ENCODE measurements around the gene ZFP30. TPM values are rescaled to one million over a fixed set of nuclear protein-coding genes. Genes with fewer than 3 reads are reported as not detected.
"Not testable (repeated sequence)": the region's sequence is repeated elsewhere in the genome, so short reads cannot be mapped to it uniquely, and the experiment has no call there.

Gene ZFP30
- 10 to 100 TPM; 10.5 to 12.1 TPM for total RNA-seq
- long read RNA-seq, donor 1, partial matches to known transcripts, result 0 of 1 reads
- long read RNA-seq, donor 1, other reads (novel, unspliced or antisense), result 1 of 1 reads
- long read RNA-seq, donor 2, partial matches to known transcripts, result 1 of 6 reads
- long read RNA-seq, donor 2, other reads (novel, unspliced or antisense), result 5 of 6 reads

DNA sequence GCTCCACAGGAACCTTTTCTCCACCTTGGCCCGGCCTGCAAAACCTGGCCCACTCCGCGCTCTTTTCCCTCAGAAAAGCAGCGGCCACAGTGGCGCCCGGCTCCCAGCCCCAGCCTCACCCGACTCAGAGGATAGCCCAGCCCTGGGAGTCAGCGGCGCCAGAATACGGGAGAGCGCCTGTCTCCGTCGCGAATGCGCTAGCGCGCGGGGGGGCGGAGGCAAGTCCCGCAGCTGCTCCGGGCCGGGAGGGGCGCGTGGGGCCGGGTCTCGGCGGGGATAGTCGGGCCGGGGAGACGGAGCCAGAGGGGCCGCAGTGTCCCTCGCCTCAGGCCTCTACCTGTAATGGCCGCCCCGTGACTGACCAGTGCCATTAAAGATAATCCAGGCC lies at the start of gene ZFP30:
Gene ZFP30, minus strand, starts transcription at position 165 of the 388 bp plus-strand sequence. CDS start 7,643 bp downstream, outside the sequence.
- intact Hi-C loops (cut with DNase I), result no loop called here
- DNase-seq (ENCODE audit: low spot score), result peak; percentile 94

DNA sequence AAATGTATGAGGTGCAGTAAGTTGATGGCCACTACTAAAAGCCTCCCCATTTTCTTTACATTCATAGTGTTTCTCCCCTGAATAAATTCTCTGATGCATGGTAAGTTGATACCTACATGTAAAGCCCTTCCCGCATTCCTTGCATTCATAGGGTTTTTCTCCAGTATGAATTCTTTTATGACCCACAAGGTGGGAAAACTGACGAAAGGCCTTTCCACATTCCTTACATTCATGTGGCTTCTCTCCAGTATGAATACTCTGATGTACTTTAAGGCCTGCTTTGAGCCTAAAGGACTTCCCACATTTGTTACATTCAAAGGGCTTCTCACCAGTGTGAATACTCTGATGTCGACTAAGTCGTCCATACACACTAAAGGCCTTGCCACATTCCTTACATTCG lies 43.8 kb upstream of the ZFP30 start:
- intact Hi-C loops (cut with DNase I), result no loop called here
- DNase-seq (ENCODE audit: low spot score), result no peak

DNA sequence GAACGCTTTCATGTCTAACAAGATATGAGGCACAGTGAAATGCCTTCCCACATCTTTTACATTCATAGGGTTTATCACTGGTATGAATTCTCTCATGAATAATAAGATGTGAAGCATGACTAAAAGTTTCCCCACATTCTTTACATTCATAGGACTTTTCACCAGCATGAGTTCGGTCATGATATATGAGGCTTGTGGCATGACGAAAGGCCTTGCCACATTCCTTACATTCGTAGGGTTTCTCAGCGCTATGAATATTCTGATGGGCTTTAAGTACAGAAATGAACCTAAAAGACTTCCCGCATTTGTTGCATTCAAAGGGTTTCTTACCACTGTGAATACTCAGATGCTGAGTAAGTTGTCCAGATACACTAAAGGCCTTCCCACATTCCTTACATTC lies 43.0 kb upstream of the ZFP30 start:
- no peak for DNase-seq (ENCODE audit: low spot score)
- intact Hi-C loops (cut with DNase I), result no loop called here

DNA sequence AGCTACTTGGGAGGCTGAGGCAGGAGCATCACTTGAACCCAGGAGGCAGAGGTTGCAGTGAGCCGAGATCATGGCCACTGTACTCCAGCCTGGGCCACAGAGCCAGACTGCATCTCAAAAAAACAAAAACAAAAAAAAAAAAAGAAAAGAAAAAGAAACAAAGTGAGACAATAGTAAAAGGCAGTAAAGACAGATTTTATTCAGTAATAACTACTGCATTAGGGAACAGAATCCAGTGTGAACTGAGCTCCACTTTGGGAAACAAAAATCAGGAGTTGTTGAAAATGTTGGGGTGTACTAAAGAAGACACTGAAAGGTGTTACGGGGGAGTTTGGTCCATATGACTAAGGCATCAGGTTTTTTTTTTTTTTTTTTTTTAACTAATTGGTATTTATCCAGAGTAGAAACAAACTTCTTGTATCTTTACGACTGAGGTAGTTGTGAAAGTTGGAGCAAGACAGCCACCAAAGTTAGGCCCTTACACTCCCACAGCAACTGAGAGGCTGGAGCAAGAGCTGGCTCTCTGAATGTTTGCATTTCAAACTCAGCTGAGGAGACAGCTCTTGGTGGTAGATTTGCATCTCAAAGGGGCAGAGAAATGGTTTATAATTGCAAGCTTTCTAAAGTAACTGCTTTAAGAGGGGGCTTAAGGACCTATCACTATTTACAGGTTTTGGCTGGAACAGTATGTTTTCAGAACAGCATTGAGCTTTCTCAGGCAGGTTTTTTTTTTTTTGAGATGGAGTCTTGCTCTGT lies 40.1 kb upstream of the ZFP30 start:
- intact Hi-C loops (cut with DNase I), result no loop called here
- DNase-seq (ENCODE audit: low spot score), result no peak

DNA sequence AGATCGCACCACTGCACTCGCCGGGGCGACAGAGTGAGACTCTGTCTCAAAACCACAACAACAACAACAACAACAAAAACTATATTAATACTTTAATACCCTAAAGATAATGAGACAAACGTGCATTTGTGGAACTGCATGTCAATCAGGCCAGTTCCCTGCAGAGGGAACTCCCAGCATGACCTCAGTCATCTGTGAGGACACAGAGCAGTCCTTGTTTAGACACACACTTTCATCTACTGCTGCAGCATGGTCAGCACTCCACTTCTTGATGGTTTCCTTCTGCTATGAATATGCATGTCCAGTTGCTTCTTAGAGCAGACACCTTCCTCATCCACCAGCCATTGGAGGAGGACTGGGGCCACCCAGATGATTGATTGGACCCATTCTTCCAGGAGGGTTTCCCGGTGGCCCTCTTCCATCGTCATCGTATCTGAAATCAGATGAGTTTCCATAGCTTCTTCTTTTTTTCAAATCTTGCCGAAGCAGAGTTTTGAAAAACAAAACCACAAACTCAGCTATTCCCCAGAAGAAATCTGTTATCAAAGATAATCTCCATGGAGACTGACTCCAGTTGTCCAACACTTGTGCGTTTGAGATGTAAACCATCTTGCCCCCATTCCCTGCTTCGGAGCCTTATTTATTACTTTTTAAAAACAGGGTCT lies 37.8 kb upstream of the ZFP30 start:
- DNase-seq (ENCODE audit: low spot score), result no peak
- intact Hi-C loops (cut with DNase I), result no loop called here

DNA sequence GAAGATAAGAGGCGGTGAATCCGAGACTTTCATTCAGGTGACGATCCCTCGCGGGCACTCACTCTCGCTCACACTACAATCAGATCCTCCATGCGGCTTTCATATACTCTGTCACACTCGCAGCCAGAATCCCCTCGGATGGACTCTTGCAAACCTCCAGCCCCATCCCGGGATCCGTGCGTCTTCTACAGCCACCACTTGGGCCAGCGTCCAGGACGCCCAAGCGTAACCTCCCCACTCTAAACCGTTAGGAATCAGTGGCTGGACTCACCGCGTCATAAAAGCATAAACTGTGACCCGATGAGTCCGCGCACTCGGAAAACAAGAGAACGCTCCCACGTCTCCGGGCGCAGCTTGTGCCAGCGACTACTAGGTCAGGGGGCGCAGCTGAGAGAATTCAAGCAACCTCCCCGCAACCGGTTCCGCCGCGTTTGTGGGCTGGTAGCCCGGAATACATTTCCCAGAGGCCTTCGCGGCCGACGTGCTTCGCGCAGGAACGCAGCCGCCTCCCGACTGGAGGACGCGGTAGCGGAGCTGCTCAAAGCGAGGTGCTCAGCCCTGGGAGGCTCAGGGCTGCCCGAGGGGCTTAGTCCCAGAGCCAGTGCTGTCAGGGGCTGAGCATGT lies 36.7 kb upstream of the ZFP30 start:
- DNase-seq (ENCODE audit: low spot score), result peak; percentile 95
- intact Hi-C loops (cut with DNase I), result no loop called here

DNA sequence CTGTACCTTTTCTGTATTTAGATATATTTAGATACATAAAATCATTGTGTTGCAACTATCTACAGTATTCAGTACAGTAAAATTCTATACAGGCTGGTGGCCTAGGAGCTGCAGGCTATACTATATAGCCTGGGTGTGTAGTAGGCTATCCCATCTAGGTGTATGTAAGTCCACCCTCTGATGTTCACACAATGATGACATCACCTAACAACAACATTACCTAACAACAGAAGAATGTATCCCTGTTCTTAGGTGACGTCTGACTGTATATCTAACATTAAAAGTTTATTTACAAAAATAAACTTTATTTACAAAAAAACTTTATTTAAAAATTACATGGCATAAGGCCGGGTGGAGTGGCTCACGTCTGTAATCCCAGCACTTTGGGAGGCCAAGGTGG lies 28.3 kb upstream of the ZFP30 start:
- intact Hi-C loops (cut with DNase I), result no loop called here
- no peak for DNase-seq (ENCODE audit: low spot score)

DNA sequence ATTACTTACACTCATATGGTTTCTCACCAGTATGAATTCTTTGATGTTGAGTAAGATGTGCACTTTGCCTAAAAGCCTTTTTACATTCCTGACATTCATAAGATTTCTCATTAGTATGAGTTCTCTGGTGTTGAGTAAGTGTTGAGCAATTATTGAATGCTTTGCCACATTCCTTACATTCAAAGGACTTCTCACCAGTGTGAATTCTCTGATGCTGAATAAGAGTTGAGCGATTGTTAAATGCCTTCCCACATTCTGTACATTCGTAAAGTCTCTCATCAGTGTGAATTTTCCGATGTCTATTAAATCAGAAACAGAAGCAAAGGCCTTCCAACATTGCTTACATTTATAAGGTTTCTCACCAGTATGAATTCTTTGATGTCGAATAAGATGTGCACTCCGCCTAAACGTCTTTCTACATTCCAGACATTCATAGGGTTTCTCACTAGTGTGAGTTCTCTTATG lies 14.2 kb upstream of the ZFP30 start:
- DNase-seq (ENCODE audit: low spot score), result no peak
- intact Hi-C loops (cut with DNase I), result no loop called here

DNA sequence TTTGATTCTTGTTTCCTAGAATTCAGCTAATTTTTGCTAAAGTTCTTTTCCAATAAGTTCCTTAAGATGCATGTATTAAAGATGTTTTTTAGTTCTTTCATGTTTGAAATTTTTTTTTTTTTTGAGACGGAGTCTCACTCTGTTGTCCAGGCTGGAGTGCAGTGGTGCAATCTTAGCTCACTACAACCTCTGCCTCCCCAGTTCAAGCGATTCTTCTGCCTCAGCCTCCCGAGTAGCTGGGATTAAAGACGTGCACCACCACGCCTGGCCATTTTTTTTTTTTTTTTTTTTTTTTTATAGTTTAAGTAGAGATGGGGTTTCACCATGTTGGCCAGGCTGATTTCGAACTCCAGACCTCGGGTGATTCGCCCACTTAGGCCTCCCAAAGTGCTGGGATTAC lies 1.9 kb upstream of the ZFP30 start:
- DNase-seq (ENCODE audit: low spot score); intact Hi-C loops (cut with DNase I): not testable (repeated sequence)

DNA sequence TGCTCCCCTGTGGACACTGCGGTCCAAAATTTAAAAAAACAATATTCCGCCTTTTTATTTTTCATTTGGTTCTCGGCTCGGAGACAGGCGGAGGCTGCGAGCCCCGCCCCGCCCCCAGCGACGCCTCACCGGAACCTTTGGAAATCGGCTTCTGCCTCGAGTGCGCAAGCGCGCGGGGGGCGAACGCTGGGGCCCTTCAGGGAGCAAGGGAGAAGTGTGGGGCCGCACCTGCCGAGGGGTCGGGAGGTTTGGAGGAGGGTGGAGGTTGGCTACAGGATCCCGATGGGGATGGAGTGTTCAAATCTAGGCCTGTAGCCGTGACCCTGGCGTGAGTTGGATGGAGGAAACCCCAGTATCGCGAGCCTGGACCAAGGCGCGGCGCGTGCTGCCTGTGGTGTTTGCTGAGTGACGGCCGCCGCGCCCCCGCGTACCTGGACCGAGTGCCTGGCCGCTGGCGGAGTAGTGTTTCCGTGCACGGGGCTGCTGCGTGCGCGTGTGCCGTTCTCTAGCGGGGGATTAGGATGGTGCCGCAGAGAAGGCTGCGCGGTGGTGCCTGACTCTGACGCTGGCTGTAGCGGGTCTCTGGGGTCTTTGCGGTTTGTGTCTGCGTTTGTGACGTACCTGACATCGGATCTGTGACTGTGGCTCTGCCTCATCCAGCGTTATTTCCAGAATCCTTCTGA lies 565 bp upstream of the ZFP30 start:
- intact Hi-C loops (cut with DNase I), result loop anchor here in 1 of 2 donors (1.0 kb wide), 1 partner anchor 41 kb away; no protein-coding TSS in a partner anchor
- DNase-seq (ENCODE audit: low spot score), result peak; percentile 93

DNA sequence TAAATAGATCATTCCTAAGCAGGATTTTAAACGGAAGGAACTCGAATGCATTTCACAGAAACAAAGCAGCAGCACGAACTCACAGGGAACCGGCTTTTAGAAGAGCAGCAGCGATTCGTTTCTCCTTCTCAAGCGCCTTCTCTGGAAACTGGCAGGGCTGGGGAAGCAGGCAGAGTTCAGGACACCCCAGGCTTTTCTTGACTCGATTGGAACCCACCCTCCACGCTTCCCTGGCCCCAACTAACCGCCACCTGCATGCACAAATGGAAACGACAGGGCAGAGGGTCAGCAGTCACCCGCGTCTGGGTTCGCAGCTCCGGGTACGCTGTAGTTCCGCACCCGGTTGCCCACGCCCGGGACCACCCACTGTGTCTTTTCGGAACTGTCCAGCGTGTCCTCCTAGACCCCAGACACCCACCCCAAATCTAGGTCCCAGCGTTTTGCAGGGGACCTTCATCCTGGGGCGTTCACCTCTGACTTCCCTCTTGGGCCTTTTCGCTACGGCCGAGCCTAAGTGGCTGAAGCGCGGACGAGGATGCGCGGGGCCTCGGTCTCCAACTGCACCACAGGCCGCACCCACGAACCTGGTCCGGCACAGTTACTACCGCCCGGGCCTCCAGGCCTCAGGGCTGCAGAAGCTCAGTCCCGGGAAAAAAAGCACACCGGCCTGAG lies 500 bp downstream of the ZFP30 start:
- peak; percentile 81 for DNase-seq (ENCODE audit: low spot score)
- intact Hi-C loops (cut with DNase I), result no loop called here

DNA sequence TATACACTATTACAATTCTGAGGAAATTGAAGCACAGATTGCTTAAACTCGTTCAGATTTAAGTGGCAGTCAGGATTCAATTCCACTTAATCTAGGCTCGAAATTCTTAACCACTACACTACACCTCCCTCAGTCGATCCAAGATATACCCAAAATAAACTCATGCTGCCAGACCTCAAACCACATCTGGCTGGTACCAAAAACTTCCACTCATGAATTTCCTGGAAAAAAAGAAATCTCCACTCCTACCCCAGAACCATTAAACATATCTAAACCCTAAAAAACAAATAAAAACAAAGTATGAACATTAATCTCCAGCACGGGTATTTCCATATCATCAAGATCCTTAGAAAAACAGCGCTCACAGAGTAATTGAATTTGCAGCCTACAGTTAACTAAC lies 1.1 kb downstream of the ZFP30 start:
- DNase-seq (ENCODE audit: low spot score), result no peak
- intact Hi-C loops (cut with DNase I), result no loop called here

DNA sequence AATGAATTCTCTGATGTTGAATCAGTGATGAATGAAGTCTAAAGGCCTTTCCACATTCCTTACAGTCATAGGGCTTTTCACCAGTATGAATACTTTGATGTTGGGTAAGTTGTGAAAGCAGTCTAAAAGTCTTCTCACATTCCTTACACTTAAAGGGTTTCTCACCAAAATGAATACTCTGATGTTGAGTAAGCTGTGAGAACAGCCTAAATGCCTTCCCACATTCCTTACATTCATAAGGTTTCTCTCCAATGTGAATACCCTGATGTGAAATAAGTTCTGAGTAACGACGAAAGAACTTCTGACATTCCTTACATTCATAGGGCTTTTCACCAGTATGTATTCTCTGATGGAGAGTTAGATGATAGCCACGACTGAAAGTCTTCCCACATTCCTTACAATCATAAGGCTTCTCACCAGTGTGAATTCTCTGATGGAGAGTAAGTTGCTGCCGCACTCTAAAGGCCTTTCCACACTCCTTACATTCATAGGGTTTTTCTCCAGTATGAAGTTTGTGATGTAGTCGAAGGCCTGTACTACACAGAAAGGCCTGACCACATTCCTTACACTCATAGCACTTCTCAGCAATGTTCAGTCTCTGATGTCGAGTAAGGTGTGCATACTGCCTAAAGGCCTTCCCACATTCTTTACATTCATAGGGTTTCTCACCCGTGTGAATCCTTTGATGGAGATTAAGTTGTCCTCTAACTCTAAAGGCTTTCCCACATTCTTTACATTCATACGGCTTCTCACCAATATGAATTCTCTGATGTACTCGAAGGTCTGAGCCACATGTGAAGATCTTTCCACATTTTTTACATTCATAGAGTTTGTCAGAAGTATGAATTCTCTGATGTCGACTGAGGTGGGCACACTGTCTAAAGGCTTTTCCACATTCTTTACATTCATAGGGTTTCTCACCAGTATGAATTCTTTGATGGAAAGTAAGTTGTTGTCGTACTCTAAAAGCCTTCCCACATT lies 19.9 kb downstream of the ZFP30 start:
- intact Hi-C loops (cut with DNase I), result no loop called here
- no peak for DNase-seq (ENCODE audit: low spot score)

DNA sequence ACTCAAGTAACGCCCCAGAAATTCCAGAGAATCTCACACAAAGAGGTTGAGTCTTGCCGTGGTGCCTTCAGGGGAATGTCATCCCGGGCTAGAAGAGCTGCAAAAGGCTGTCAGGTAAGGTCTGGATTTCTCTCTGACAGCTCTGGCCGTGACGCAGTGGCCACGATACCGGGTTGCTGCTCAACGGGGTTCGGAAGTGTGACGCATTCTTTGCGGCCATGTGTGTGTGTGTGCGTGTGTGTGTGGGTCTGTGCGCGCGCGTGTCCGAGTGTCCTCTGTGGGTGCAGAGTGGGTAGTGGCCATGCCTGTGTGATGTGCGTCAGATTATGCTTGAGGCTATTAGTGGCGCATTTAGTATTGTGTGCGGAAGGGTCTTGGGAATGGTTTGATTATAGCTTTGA lies 60.3 kb downstream of the ZFP30 start:
- peak; percentile 93 for DNase-seq (ENCODE audit: low spot score)
- intact Hi-C loops (cut with DNase I), result no loop called here

DNA sequence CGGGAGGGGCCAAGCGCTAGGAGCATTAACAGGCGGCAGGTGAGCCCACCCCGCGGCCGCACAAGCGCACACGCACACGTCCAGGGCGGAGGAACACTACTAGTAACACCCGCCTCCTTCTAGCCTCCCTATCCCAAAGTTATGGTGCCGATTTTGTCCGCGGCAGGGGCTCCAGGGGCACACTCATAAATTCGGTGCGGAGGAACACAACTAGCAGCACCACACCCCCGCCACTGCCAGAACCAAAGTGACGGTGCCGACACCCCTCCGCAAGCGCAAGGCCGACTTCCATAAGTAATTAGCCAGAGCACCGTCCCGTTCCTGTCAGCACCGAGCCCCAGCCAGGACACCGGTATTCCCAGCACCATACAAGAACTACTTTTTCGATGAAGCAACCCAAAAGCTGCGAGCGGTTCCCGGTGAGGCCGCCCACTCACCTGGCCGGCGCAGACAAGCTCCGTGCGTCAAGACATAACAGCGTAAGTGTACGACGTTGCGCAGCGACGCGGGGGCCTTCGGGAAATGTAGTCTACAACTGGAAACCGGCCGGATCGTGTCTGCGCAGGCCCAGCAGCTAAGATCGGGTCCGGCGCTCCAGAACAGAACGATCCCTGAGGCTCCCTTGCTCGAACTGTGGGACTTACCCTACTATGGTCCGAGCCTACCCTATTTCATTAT lies 60.8 kb downstream of the ZFP30 start, which contains the start of the genes ZNF540 and ZNF571:
Gene ZNF540, plus strand, starts transcription at position 573 of the 678 bp plus-strand sequence. CDS start 3,572 bp downstream, outside the sequence.
Gene ZNF571, minus strand, starts transcription at position 489 of the 678 bp plus-strand sequence. CDS start 8,116 bp downstream, outside the sequence.
- peak; percentile 98 for DNase-seq (ENCODE audit: low spot score)
- intact Hi-C loops (cut with DNase I), result no loop called here

DNA sequence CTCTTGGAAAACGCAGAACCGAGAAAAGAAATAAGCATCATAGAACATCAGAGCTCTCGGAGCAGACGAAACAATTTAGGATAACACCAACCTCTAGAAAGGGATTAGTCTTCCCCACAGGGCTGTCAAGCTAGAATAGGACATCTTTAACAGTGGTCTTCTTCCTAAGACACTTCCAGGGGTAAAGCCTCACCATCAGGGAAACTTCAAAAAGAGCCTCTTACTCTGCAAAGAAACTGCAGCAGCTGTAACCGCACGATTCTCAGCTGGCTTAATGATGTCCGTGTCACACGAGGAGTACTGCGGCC lies 61.3 kb downstream of the ZFP30 start:
- intact Hi-C loops (cut with DNase I), result no loop called here
- no peak for DNase-seq (ENCODE audit: low spot score)

DNA sequence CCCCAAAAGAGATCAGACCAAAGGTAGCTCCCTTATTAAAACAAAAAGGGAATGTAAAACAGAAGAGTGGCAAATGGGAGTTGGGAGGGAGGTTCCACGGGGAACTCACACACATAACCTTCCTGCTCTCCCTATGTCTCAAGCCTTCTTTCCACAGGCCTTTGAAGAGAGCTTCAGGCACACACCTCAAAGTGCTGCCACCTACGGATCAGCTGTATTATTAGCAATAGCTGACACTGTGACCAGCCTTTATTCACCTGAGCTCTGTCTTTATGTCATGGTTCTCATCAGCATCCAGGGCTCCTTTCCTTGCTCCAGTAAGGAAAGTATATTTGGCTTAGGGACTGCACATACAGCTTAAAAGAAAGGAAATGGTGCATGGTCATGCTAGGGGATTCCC lies 71.9 kb downstream of the ZFP30 start:
- intact Hi-C loops (cut with DNase I), result no loop called here
- no peak for DNase-seq (ENCODE audit: low spot score)
